Measurements from ENCODE around the gene CCDC12. TPM values are rescaled to one million over a fixed set of nuclear protein-coding genes. Genes with fewer than 3 reads are reported as not detected.

CCDC12 gene
- polyA plus RNA-seq, 12 donors = 28.1 to 48.9 (median 33.5) TPM; not detected in 1

- no peak for DNase-seq
Measured at GRCh38 chr3:46960081-46960701, 16.4 kb downstream of the CCDC12 start.

GRCh38 chr3:46959161-46959511 lies 17.4 kb downstream of the CCDC12 start:
- no peak for DNase-seq

- DNase-seq = no peak
Measured at GRCh38 chr3:46958467-46959160, 17.9 kb downstream of the CCDC12 start.

- DNase-seq = no peak
Measured at GRCh38 chr3:46957092-46957820, 19.3 kb downstream of the CCDC12 start.

GRCh38 chr3:46955801-46956259 lies 20.7 kb downstream of the CCDC12 start:
- no peak for DNase-seq

- DNase-seq = no peak
Measured at GRCh38 chr3:46955157-46955556, 21.4 kb downstream of the CCDC12 start.

- DNase-seq = no peak
Measured at GRCh38 chr3:46954178-46954577, 22.4 kb downstream of the CCDC12 start.

GRCh38 chr3:46953234-46954010 lies 23.1 kb downstream of the CCDC12 start:
- no peak for DNase-seq

GRCh38 chr3:46952813-46953212 lies 23.7 kb downstream of the CCDC12 start:
- no peak for DNase-seq

GRCh38 chr3:46950650-46951241 lies 25.8 kb downstream of the CCDC12 start:
- DNase-seq = no peak

GRCh38 chr3:46950177-46950576 lies 26.4 kb downstream of the CCDC12 start:
- no peak for DNase-seq

GRCh38 chr3:46948830-46949671 lies 27.5 kb downstream of the CCDC12 start:
- DNase-seq = no peak

- no peak for DNase-seq
Measured at GRCh38 chr3:46947981-46948791, 28.4 kb downstream of the CCDC12 start.

- no peak for DNase-seq
Measured at GRCh38 chr3:46947546-46947901, 29.0 kb downstream of the CCDC12 start.

GRCh38 chr3:46946856-46947545 lies 29.5 kb downstream of the CCDC12 start:
- no peak for DNase-seq

- DNase-seq = no peak
Measured at GRCh38 chr3:46946416-46946815, 30.1 kb downstream of the CCDC12 start.

GRCh38 chr3:46944191-46944590 lies 32.4 kb downstream of the CCDC12 start:
- no peak for DNase-seq

- no peak for DNase-seq
Measured at GRCh38 chr3:46943237-46944187, 33.0 kb downstream of the CCDC12 start.
